SKM-1 treated with dmso at 0.1 percent for 144 hours (cell line): Measurements from ENCODE around the gene ZNF33B.

Source experiments
- DNase-seq: peaks from one replicate; lab custom pipeline; 2025; ENCODE audit not compliant: unreplicated experiment; lab: John Stamatoyannopoulos, UW

Gene ZNF33B

GRCh38 chr10:42638055-42638820 is at the start of gene ZNF33B:
TSS of gene ZNF33B (minus strand) at chr10:42638570. CDS start at chr10:42636928, 1,642 bp downstream.
- peak; percentile 88 for DNase-seq

DNA sequence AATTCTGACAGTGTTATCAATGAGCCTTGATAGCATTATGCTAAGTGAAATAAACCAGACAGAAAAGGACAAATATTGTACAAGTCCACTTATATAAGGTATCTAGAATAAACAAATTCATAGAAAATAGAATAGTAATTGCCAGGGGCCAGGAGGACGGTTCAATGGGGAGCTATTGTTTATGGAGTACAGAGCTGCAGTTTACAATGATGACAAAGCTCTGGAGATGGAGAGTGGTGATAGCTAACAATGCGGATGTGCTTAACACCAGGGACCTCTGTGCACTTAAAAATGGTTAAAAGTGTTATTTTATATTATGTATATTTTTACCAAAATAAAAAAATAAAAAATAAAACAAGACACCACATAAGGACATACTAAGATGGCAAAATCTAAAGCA is 46.1 kb upstream of the ZNF33B start:
- DNase-seq: no peak

DNA sequence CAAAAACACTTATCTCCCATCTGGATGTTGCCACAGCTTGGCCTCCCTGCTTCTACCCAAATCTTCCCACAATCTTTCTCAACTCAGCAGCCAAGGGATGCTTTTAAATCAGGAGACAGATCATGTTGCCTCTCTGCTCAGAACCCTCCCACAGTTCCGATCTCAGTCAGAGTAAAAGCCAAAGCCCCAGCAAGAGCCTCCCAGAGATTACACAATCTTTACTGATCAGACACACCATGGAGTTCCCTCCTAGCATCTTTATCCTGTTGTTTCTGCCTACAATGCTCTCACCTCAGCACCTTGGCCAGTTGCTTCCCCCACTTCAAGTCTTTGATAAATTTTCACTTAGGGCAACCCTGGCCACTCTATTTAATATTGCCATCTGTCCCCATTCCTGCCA is 41.9 kb upstream of the ZNF33B start:
- no peak for DNase-seq

- DNase-seq: peak; percentile 58
Observed at GRCh38 chr10:42665181-42665979, 27.0 kb upstream of the ZNF33B start.

DNA sequence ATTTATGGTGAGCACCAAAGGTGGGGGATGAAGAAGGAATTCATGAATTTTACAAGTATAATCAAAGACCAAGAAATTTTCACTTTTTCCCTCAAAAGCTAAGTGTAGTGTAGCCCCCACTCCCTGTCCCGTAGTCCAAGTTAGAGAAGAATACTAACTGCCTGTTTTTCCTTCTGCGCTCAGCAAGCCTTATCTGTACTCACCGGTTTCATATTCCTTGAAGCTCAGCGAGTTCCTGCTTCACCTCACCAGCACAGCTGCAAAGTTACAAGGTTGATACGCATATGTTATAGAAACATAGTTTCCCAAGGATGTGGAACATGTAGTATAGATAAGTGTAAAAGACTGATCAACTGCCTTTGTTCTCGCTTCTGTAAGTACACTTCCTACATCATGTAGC is 16.0 kb upstream of the ZNF33B start:
- no peak for DNase-seq

- no peak for DNase-seq
Observed at GRCh38 chr10:42652858-42653257, 14.5 kb upstream of the ZNF33B start.

DNA sequence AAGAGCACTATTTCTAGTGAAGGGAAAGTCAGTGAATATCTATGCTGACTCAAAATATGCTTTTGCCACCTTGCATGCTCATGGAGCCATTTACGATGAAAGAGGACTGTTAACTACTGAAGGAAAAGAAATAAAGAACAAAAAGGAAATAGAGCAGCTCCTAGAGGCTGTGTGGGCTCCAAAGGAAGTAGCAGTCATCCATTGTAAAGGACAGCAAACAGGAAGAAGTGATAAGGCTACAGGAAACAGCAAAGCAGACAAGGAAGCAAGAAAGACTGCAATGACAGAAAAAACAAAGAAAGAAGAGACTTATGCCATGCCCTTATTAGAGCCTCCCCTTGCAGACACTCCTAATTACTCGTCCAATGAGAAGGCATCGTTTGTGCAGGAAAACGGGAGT is 12.0 kb upstream of the ZNF33B start:
- no peak for DNase-seq

- DNase-seq: no peak
Observed at GRCh38 chr10:42648512-42648911, 10.1 kb upstream of the ZNF33B start.

GRCh38 chr10:42646687-42647640 is 8.6 kb upstream of the ZNF33B start:
- DNase-seq: no peak

DNA sequence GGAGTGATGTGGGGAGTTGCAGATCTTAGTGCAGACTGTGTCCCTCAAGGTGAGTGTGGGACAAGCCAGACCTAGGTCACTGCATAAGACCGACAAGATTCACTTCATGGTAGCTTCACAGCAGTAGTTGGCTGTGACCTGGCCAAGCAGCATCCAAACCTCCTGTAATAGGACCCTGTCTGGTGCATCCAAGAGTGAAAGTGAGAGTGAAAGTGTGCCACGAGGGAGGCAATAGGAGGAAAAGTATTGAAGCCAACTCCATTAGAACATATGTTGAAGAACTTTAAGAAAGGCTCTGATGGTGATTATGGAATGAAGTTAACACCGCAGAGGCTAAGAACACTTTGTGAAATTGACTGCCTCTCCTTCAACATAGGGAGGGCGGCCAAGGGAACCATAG is 7.8 kb upstream of the ZNF33B start:
- DNase-seq: no peak

GRCh38 chr10:42645516-42645915 is 7.1 kb upstream of the ZNF33B start:
- no peak for DNase-seq

GRCh38 chr10:42645103-42645502 is 6.7 kb upstream of the ZNF33B start:
- no peak for DNase-seq

DNA sequence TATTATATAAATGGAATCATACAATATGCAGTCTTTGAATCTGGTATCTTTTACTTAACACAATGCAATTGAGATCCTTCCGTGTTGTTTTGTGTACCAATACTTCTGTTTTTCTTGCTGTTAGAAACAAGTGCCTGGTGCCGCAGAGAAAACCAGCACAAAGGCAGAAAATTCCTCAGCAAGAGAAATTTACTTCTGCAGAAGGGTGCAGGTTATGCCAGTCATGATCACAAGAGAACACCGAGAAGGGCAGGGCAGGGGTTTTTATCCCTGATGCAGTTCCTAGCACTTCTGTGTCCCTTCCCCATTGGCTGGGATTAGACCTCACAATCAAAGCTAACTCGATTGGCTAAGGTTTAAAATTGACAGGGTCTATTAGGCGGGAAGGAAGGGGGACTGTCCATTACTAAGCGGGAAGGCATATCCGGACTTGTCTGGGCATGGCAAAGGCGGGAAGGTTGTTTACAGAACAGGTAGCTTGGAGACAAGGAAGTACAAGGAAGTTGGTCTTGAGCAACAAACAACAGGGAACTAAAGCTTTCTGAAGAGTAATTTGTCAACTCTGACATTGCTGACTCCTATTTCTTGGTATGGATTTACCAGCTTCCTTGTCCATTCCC is 2.4 kb upstream of the ZNF33B start:
- DNase-seq: no peak

DNA sequence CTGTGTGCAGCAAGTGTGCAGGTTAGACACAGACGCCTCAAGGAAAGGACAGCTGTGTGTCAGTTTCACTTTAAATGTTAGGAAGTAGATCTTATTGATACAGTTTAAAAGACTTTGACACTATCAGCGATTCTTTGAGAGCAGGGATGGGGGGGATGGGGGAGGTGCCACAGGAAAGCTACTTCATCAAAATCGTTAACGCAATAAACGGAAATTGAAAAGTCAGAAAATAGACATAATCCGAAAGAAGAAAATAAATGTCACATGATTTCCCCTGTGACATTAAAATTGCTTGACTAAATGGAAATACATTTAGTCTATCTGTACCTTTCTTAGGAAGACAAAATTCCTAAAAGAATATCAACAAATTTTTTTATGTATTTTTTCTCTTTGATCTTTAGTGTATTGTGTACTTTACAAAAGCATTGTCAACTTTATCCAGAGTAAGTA is 476 bp upstream of the ZNF33B start:
- DNase-seq: no peak

DNA sequence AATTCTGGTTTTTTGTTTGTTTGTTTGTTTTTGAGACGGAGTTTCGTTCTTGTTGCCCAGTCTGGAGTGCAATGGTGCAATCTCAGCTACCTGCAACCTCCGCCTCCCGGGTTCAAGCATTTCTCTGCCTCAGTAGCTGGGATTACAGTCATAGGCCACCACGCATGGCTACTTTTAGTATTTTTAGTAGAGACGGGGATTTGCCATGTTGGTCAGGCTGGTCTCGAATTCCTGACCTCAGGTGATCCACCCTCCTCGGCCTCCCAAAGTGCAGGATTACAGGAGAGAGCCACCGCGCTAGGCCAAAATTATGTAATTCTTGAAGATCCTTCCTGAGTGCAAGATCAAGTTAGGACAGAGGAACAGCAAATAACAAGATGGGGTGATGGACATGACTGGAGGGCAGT is 719 bp downstream of the ZNF33B start:
- DNase-seq: no peak

DNA sequence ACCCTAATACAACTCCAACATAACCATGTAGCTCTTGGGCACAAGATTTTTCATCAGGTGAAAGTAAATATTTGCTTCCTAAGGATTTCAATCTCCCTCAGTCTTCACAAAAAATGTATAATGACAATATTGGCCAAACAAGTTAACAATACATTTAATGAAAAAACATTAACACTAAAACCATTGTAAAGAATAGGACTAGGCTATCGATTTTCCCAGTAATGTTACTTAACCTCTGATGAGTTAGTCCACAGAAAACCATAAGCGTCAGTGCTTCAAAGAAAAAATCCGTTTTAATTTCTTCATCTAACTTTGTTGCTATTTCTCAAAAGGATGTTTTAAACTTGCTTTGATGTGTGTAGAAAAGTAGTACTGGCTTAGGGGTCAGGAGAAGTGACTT is 1.2 kb downstream of the ZNF33B start:
- DNase-seq: no peak

DNA sequence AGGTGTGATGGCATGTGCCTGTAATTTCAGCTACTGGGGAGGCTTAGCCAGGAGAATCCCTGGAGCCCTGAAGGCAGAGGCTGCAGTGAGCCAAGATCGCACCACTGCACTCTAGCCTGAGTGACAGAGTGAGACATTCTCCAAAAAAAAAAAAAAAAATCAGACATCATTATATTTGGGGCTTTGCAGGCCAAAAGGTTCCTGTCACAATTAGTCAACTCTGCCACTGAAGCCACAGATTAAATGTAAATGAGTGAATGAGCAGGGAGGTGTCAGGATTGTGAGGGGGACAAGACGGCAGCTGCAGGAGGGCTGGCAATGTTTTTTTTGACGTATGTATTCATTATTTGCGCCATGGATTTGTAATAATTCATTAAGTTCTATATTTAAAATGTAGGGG is 3.3 kb downstream of the ZNF33B start:
- DNase-seq: no peak

- DNase-seq: no peak
Observed at GRCh38 chr10:42632564-42632963, 5.8 kb downstream of the ZNF33B start.

- no peak for DNase-seq
Observed at GRCh38 chr10:42630537-42631134, 7.7 kb downstream of the ZNF33B start.

DNA sequence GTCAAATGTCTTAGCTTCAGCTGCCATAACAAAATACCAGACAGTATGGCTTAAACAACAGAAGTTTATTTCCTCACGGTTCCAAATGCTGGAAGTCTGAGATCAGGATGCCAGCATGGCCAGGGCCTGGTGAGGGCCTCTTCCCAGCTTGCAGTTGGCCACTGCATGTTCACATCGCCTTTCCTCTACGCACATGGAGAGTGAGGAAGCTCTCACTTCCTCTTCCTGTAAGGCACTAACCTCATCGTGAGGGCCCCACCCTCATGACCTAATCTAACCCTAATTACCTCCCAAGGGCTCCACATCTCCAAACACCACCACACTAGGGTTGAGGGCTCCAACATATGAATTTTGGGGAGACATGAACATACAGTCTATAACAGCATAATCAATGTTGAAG is 14.4 kb downstream of the ZNF33B start:
- peak; percentile 4 for DNase-seq
